Measurements from ENCODE around the gene SERPINA9. TPM values are rescaled to one million over a fixed set of nuclear protein-coding genes. Genes with fewer than 3 reads are reported as not detected.

Gene SERPINA9
- total RNA-seq, 1 donor from 2014 or later, result not detected

- Mint-ChIP-seq H3K4me1 (no peaks in the 10 kb centered on the region), H3K36me3 (ENCODE audit: low read depth) (no peaks in the 10 kb centered on the region), H3K27ac (ENCODE audit: unreplicated experiment) (no peak overlapping the region), H3K4me3 (no peak overlapping the region), H3K27me3 (ENCODE audit: low read depth) (peaks cover 23% of the 10 kb centered on the region), H3K9me3 (no peaks in the 10 kb centered on the region)
- DNase-seq (ENCODE audit: low read depth, low spot score), result no peak
- no peak for TF ChIP-seq CTCF (conservative IDR thresholded peaks at IDR 0.05)
These were observed 23.7 kb upstream of the SERPINA9 start for GRCh38 chr14:94499673-94500072.

GRCh38 chr14:94498215-94498614 is 22.2 kb upstream of the SERPINA9 start:
- no peak for DNase-seq (ENCODE audit: low read depth, low spot score)
- no peaks in the 10 kb centered on the region for H3K36me3 Mint-ChIP-seq (ENCODE audit: low read depth)
- H3K9me3 Mint-ChIP-seq, result no peaks in the 10 kb centered on the region
- H3K27me3 Mint-ChIP-seq (ENCODE audit: low read depth), result peaks cover 22% of the 10 kb centered on the region
- no peaks in the 10 kb centered on the region for H3K4me1 Mint-ChIP-seq
- no peak for TF ChIP-seq CTCF (conservative IDR thresholded peaks at IDR 0.05)
- no peak overlapping the region for H3K4me3 Mint-ChIP-seq
- no peak overlapping the region for H3K27ac Mint-ChIP-seq (ENCODE audit: unreplicated experiment)

- TF ChIP-seq CTCF (conservative IDR thresholded peaks at IDR 0.05), result no peak
- DNase-seq (ENCODE audit: low read depth, low spot score), result no peak
- Mint-ChIP-seq H3K27me3 (ENCODE audit: low read depth) (peaks cover 19% of the 10 kb centered on the region), H3K4me3 (no peak overlapping the region), H3K4me1 (no peaks in the 10 kb centered on the region), H3K27ac (ENCODE audit: unreplicated experiment) (no peak overlapping the region), H3K9me3 (no peaks in the 10 kb centered on the region), H3K36me3 (ENCODE audit: low read depth) (no peaks in the 10 kb centered on the region)
These were observed 18.1 kb upstream of the SERPINA9 start for GRCh38 chr14:94494085-94494484.

GRCh38 chr14:94491511-94491910 is 15.5 kb upstream of the SERPINA9 start:
- peaks cover 22% of the 10 kb centered on the region for H3K27me3 Mint-ChIP-seq (ENCODE audit: low read depth)
- no peak for DNase-seq (ENCODE audit: low read depth, low spot score)
- H3K36me3 Mint-ChIP-seq (ENCODE audit: low read depth), result no peaks in the 10 kb centered on the region
- no peaks in the 10 kb centered on the region for H3K9me3 Mint-ChIP-seq
- H3K4me1 Mint-ChIP-seq, result peaks cover 5% of the 10 kb centered on the region
- H3K4me3 Mint-ChIP-seq, result no peak overlapping the region
- no peak overlapping the region for H3K27ac Mint-ChIP-seq (ENCODE audit: unreplicated experiment)
- TF ChIP-seq CTCF (conservative IDR thresholded peaks at IDR 0.05), result no peak

GRCh38 chr14:94489336-94489735 is 13.3 kb upstream of the SERPINA9 start:
- no peak overlapping the region for H3K27ac Mint-ChIP-seq (ENCODE audit: unreplicated experiment)
- H3K27me3 Mint-ChIP-seq (ENCODE audit: low read depth), result peaks cover 17% of the 10 kb centered on the region
- peaks cover 11% of the 10 kb centered on the region for H3K4me1 Mint-ChIP-seq
- no peaks in the 10 kb centered on the region for H3K9me3 Mint-ChIP-seq
- DNase-seq (ENCODE audit: low read depth, low spot score), result no peak
- H3K4me3 Mint-ChIP-seq, result no peak overlapping the region
- no peak for TF ChIP-seq CTCF (conservative IDR thresholded peaks at IDR 0.05)
- H3K36me3 Mint-ChIP-seq (ENCODE audit: low read depth), result no peaks in the 10 kb centered on the region

- Mint-ChIP-seq H3K9me3 (no peaks in the 10 kb centered on the region), H3K36me3 (ENCODE audit: low read depth) (no peaks in the 10 kb centered on the region), H3K4me1 (peaks cover 11% of the 10 kb centered on the region), H3K27me3 (ENCODE audit: low read depth) (peaks cover 15% of the 10 kb centered on the region), H3K27ac (ENCODE audit: unreplicated experiment) (no peak overlapping the region), H3K4me3 (no peak overlapping the region)
- TF ChIP-seq CTCF (conservative IDR thresholded peaks at IDR 0.05), result no peak
- DNase-seq (ENCODE audit: low read depth, low spot score), result no peak
These were observed 10.9 kb upstream of the SERPINA9 start for GRCh38 chr14:94486883-94487282.
